CD4-positive, alpha-beta T cell (primary cell): ENCODE results near the gene ELL2. TPM values are rescaled to one million over a fixed set of nuclear protein-coding genes. Genes with fewer than 3 reads are reported as not detected.
"Not testable (repeated sequence)": the region's sequence is repeated elsewhere in the genome, so short reads cannot be mapped to it uniquely, and the experiment has no call there.

ENCODE experiments used
- ATAC-seq: fragments of 200-7000 bp; cut with Tn5 transposase; one replicate; pipeline ENCODE4 v1.10.0; 2022; ENCODE audit warnings: mild to moderate bottlenecking; ENCODE audit not compliant: poor library complexity
- CTCF ChIA-PET: fragments of 350-600 bp; sonication (Branson Sonifier 250); formaldehyde crosslinking; loops from one replicate; lab custom pipeline; 2021; ENCODE audit warnings: antibody characterized with exemption, inconsistent platforms; lab: Charles Lee
- POLR2A ChIA-PET: fragments of 350-600 bp; sonication (Branson Sonifier 250); formaldehyde crosslinking; loops from one replicate; lab custom pipeline; 2021; ENCODE audit warnings: antibody characterized with exemption, inconsistent platforms; lab: Charles Lee
- DNase-seq, 14 experiments: peaks; one replicate each; pipeline ENCODE4 v3.0.0-alpha.2; 2013 to 2020; ENCODE audit warnings: mixed read lengths in 2 of 14
- H3K27ac ChIP-seq, 2 donors: one replicate each; pipeline versions ENCODE4 v1.5.1 to v1.7.0; 2013; ENCODE audit warnings: low read length in 2 of 2, low read depth in 1 of 2, mild to moderate bottlenecking in 1 of 2
- H3K27me3 ChIP-seq, 2 experiments: 1 replicate in 1 of 2; 2 replicates in 1 of 2; pipeline versions ENCODE4 v1.6.1 to v1.7.0; 2013; ENCODE audit warnings: low read length in 2 of 2, control low read depth in 1 of 2, mild to moderate bottlenecking in 1 of 2, moderate library complexity in 1 of 2; ENCODE audit not compliant: insufficient read depth in 2 of 2, control insufficient read depth in 1 of 2
- H3K36me3 ChIP-seq: one replicate; pipeline ENCODE4 v1.6.1; 2013; ENCODE audit warnings: low read length, control low read depth; ENCODE audit not compliant: insufficient read depth
- H3K4me1 ChIP-seq: one replicate; pipeline ENCODE4 v1.6.1; 2013; ENCODE audit warnings: low read length, control low read depth; ENCODE audit not compliant: insufficient read depth
- H3K4me3 ChIP-seq: one replicate; pipeline ENCODE4 v1.5.1; 2013; ENCODE audit warnings: mild to moderate bottlenecking, low read length, moderate library complexity
- H3K9me3 ChIP-seq, 2 experiments: 1 replicate in 1 of 2; 2 replicates in 1 of 2; pipeline versions ENCODE4 v1.6.1 to v1.7.0; 2013; ENCODE audit warnings: low read length in 2 of 2, mild to moderate bottlenecking in 2 of 2, control low read depth in 1 of 2, moderate library complexity in 1 of 2; ENCODE audit not compliant: control insufficient read depth in 1 of 2, insufficient read depth in 1 of 2
- H3K27ac Mint-ChIP-seq: one replicate; pipeline ENCODE4 v1.8.0; 2020; ENCODE audit warnings: mixed read lengths
- H3K27me3 Mint-ChIP-seq: one replicate; pipeline ENCODE4 v1.8.0; 2021; ENCODE audit warnings: mixed read lengths
- H3K36me3 Mint-ChIP-seq: one replicate; pipeline ENCODE4 v1.8.0; 2021; ENCODE audit warnings: low read depth, mixed read lengths
- H3K4me1 Mint-ChIP-seq: one replicate; pipeline ENCODE4 v1.8.0; 2021; ENCODE audit warnings: low read depth, mixed read lengths
- H3K4me3 Mint-ChIP-seq: one replicate; pipeline ENCODE4 v1.8.0; 2020; ENCODE audit warnings: mild to moderate bottlenecking, mixed read lengths
- H3K9me3 Mint-ChIP-seq: one replicate; pipeline ENCODE4 v1.8.0; 2020; ENCODE audit warnings: mixed read lengths
- CTCF ChIP-seq: fragments of 200-600 bp; IDR thresholded peaks from one replicate; pipeline ENCODE4 v1.8.0; 2022; ENCODE audit warnings: antibody characterized with exemption, mild to moderate bottlenecking
- intact Hi-C, 2 experiments: fragments of 100-400 bp; cut with DNase I in 1 of 2; cut with micrococcal nuclease in 1 of 2; formaldehyde crosslinking; loops; one replicate each; pipeline versions ENCODE4 v1.15.1 to v1.9.0; 2023 to 2025; cut with DNase I, micrococcal nuclease
- total RNA-seq, 174 experiments: library from RNA in 2 of 174; stranded (reverse) in 2 of 174; gene quantifications; one replicate each; pipeline ENCODE4 v1.2.3 and lab custom pipeline; 2021 to 2026

Gene ELL2
- total RNA-seq, 2 experiments from 2014 or later, result 93.5 to 98.1 TPM

- no peak overlapping the region for H3K4me3 Mint-ChIP-seq
- POLR2A ChIA-PET, result interaction anchor here (1.2 to 6.7 kb wide), 2 partner anchors 15 to 56 kb away, joined by 5 to 96 read pairs; partner anchors contain the start of gene GLRX
- intact Hi-C loops, result no loop called here
- ATAC-seq, result no peak
- no peaks in the 10 kb centered on the region for H3K36me3 Mint-ChIP-seq
- H3K4me1 ChIP-seq, result peaks cover 29% of the 10 kb centered on the region
- H3K27ac ChIP-seq, result no peak overlapping the region
- H3K9me3 ChIP-seq, result no peaks in the 10 kb centered on the region
- H3K27me3 Mint-ChIP-seq, result no peaks in the 10 kb centered on the region
- CTCF ChIA-PET, result interaction anchor here (1.0 to 4.5 kb wide), 3 partner anchors 9 to 57 kb away, joined by 3 to 35 read pairs (median 4); partner anchors contain the start of gene GLRX
- H3K9me3 Mint-ChIP-seq, result no peaks in the 10 kb centered on the region
- no peak for TF ChIP-seq CTCF
- H3K27ac Mint-ChIP-seq, result peak overlapping the region; percentile 29
- peaks cover 47% of the 10 kb centered on the region for H3K4me1 Mint-ChIP-seq
- no peaks in the 10 kb centered on the region for H3K36me3 ChIP-seq
- H3K4me3 ChIP-seq, result no peak overlapping the region
- DNase-seq, result no peak
- H3K27me3 ChIP-seq, result no peaks in the 10 kb centered on the region
Measured at GRCh38 chr5:95838001-95838520, 123.6 kb downstream of the ELL2 start.

- ChIA-PET POLR2A (interaction anchor here (1.2 to 6.7 kb wide), 2 partner anchors 15 to 56 kb away, joined by 5 to 96 read pairs; partner anchors contain the start of gene GLRX), CTCF (interaction anchor here (1.0 to 4.5 kb wide), 4 partner anchors 9 to 56 kb away, joined by 3 to 35 read pairs (median 4); partner anchors contain the start of gene GLRX)
- no peak for ATAC-seq
- Mint-ChIP-seq H3K27me3 (no peaks in the 10 kb centered on the region), H3K36me3 (no peaks in the 10 kb centered on the region), H3K9me3 (no peaks in the 10 kb centered on the region), H3K27ac (peak overlapping the region; percentile 29), H3K4me3 (no peak overlapping the region), H3K4me1 (peaks cover 47% of the 10 kb centered on the region)
- H3K4me1 ChIP-seq, result peaks cover 28% of the 10 kb centered on the region
- no peak overlapping the region for H3K4me3 ChIP-seq
- DNase-seq, result no peak
- H3K27ac ChIP-seq, result no peak overlapping the region
- intact Hi-C loops, result loop anchor here in 1 of 2 experiments (2.0 kb wide), 1 partner anchor 15 kb away; the partner anchor contains the start of gene GLRX
- H3K36me3 ChIP-seq, result no peaks in the 10 kb centered on the region
- TF ChIP-seq CTCF, result no peak
- no peaks in the 10 kb centered on the region for H3K9me3 ChIP-seq
- H3K27me3 ChIP-seq, result no peaks in the 10 kb centered on the region
Measured at GRCh38 chr5:95837492-95837891, 124.2 kb downstream of the ELL2 start.

- not testable (repeated sequence) for H3K9me3 ChIP-seq, H3K4me3 ChIP-seq, H3K36me3 ChIP-seq, ATAC-seq, DNase-seq, H3K9me3 Mint-ChIP-seq, H3K27me3 ChIP-seq, H3K27me3 Mint-ChIP-seq, H3K27ac ChIP-seq, H3K36me3 Mint-ChIP-seq
- Mint-ChIP-seq H3K27ac (peak overlapping the region; percentile 79), H3K4me3 (peak overlapping the region; percentile 70), H3K4me1 (peaks cover 52% of the 10 kb centered on the region)
- peaks cover 31% of the 10 kb centered on the region for H3K4me1 ChIP-seq
- ChIA-PET CTCF (interaction anchor here (0.6 to 4.5 kb wide), 6 partner anchors 10 to 499 kb away, joined by 3 to 35 read pairs (median 4); partner anchors contain the start of gene GLRX), POLR2A (interaction anchor here (6.7 kb wide), 1 partner anchor 14 kb away, joined by 96 read pairs; the partner anchor contains the start of gene GLRX)
- intact Hi-C loops, result loop anchor here in 1 of 2 experiments (2.0 kb wide), 1 partner anchor 14 kb away; the partner anchor contains the start of gene GLRX
Measured at GRCh38 chr5:95836971-95837370, 124.7 kb downstream of the ELL2 start.
